Astrocyte of the cerebellum (primary cell): ENCODE data around the gene SULT1A1.
"Not testable (repeated sequence)": the region's sequence is repeated elsewhere in the genome, so short reads cannot be mapped to it uniquely, and the experiment has no call there.

ENCODE experiments used
- DNase-seq: peaks from one replicate; pipeline ENCODE4 v3.0.0-alpha.2; 2011; ENCODE audit warnings: low read depth
- H3K4me3 ChIP-seq: 2 replicates; pipeline ENCODE4 v1.5.1; 2011; ENCODE audit warnings: mild to moderate bottlenecking, low read depth, low read length, moderate library complexity
- in situ Hi-C: cut with HindIII; loops from 2 replicates; pipeline ENCODE4 v1.10.0; 2017; ENCODE audit warnings: low sequenced_read_pairs
- TF ChIP-seq, protein P1 (sequence below): IDR thresholded peaks from 2 replicates; pipeline ENCODE4 v1.5.1; 2012; ENCODE audit warnings: low read length, low read depth, moderate library complexity, mild to moderate bottlenecking; ENCODE audit errors: missing control alignments

SULT1A1 gene

DNA sequence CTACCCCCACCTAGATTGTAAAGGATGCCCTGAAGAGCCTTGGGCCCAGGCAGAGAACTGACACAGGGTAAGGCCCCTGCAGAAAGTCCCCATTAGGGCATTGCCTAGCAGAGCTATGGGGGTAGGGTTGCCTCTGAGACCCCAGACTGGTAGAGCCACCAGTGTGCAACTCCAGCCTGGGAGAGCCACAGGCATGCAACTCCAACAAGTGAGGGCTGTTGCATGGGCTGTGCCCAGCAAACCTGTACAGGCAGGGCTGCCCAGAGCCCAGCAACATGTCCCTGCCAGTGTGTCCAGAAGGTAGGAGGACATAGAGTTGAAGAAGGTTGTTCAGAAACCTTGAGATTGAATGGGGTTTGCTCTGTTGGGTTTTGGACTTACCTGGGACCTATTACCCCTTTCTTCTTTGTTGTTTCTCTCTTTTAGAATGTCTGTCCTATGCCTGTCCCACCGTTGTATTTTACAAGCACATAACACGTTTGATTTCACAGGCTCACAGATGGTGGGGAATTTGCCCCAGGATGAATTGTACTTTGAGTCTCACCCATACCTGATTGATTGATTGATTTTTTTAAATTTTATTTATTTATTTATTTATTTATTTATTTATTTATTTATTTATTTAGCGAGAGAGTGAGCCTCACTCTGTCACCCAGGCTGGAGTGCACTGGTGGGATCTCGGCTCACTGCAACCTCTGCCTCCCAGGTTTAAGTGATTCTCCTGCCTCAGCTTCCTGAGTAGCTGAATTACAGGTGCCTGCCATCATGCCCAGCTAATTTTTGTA lies 39.7 kb downstream of the SULT1A1 start:
- H3K4me3 ChIP-seq: no peak overlapping the region
- in situ Hi-C loops: no loop called here
- TF ChIP-seq, protein P1, sequence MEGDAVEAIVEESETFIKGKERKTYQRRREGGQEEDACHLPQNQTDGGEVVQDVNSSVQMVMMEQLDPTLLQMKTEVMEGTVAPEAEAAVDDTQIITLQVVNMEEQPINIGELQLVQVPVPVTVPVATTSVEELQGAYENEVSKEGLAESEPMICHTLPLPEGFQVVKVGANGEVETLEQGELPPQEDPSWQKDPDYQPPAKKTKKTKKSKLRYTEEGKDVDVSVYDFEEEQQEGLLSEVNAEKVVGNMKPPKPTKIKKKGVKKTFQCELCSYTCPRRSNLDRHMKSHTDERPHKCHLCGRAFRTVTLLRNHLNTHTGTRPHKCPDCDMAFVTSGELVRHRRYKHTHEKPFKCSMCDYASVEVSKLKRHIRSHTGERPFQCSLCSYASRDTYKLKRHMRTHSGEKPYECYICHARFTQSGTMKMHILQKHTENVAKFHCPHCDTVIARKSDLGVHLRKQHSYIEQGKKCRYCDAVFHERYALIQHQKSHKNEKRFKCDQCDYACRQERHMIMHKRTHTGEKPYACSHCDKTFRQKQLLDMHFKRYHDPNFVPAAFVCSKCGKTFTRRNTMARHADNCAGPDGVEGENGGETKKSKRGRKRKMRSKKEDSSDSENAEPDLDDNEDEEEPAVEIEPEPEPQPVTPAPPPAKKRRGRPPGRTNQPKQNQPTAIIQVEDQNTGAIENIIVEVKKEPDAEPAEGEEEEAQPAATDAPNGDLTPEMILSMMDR: no peak
- no peak for DNase-seq

DNA sequence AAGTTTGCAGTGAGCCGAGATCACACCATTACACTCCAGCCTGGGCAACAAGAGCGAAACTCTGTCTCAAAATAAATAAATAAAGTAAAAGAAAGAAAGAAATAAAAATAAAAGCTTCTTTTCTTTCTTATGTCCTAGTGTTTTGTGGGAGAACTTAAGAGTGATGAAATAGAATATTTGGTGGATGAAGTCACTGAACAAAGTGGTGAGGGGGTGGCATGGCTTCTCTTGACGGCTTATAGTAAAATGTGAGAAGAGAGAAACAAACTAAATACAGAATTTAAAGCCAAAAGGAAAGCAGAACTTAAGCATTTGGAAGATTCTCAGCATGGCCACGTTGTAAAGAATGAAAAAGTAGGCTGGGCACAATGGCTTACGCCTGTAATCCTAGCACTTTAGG lies 40.8 kb downstream of the SULT1A1 start:
- no peak overlapping the region for H3K4me3 ChIP-seq
- in situ Hi-C loops: no loop called here
- no peak for DNase-seq
- TF ChIP-seq, protein P1: no peak

DNA sequence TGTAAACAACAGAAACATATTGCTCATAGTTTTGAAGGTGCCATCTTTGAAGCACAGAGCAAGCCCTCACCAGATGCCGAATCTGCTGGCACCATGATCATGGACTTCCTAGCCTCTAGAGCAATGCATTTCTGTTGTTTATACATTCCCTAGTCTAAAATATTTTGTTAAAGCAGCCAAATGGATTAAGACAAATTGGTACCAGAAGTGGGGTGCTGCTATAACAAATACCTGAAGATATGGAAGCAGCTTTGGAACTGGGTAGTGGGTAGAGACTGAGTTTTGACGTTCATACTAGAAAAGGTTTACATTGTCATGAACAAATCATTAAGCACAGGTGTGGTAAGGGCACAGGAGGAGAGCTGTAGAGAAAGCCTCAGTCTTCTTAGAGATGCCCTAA lies 42.6 kb downstream of the SULT1A1 start:
- TF ChIP-seq, protein P1: no peak
- DNase-seq: no peak
- H3K4me3 ChIP-seq: no peak overlapping the region
- in situ Hi-C loops: no loop called here

GRCh38 chr16:28566233-28566925 lies 43.5 kb downstream of the SULT1A1 start:
- in situ Hi-C loops, DNase-seq, H3K4me3 ChIP-seq: not testable (repeated sequence)

- no peak overlapping the region for H3K4me3 ChIP-seq
- in situ Hi-C loops: no loop called here
- DNase-seq: no peak
- TF ChIP-seq, protein P1: no peak
These were observed 46.6 kb downstream of the SULT1A1 start for GRCh38 chr16:28563218-28563617.

DNA sequence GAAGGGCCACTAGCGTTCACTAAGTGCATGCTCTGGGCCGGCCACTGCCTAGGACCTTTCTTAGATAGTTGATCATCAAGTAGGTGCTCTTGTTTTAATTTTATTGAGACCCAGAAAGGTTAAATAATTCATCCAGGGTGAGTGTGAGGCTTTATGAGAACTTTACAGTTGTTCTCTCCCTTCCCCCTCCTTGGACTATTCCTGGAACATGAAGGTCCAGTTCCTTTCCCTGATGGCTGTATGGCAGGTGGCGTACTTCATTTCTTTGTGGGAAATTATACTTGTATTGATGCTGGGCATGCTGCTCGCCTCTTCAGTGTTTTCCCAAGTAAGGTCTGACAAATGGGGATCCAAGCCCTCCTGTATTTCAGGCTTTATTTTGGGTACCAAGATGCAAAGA lies 47.6 kb downstream of the SULT1A1 start:
- DNase-seq: no peak
- TF ChIP-seq, protein P1: no peak
- in situ Hi-C loops: no loop called here
- no peak overlapping the region for H3K4me3 ChIP-seq

- in situ Hi-C loops: no loop called here
- TF ChIP-seq, protein P1: no peak
- H3K4me3 ChIP-seq: no peak overlapping the region
- no peak for DNase-seq
These were observed 48.2 kb downstream of the SULT1A1 start for GRCh38 chr16:28561557-28562187.
